Suprapubic skin (tissue), 4 donors: ENCODE results near the gene PDGFB.

Experiments
- CTCF ChIP-seq, 2 donors: fragments of 200-600 bp in 1 of 2; fragments of 450-650 bp in 1 of 2; sonication (generic) in 1 of 2; IDR thresholded peaks; one replicate each; pipeline ENCODE4 v1.5.1; 2016 to 2019; ENCODE audit warnings: antibody characterized with exemption in 2 of 2, mild to moderate bottlenecking in 1 of 2, moderate library complexity in 1 of 2
- EP300 ChIP-seq: sonication (generic); formaldehyde crosslinking; IDR thresholded peaks from one replicate; pipeline ENCODE4 v1.6.1; 2017; ENCODE audit warnings: antibody characterized with exemption
- POLR2A ChIP-seq, 2 donors: fragments of 450-650 bp; IDR thresholded peaks; one replicate each; pipeline ENCODE4 v1.6.1; 2017; ENCODE audit warnings: antibody characterized with exemption in 2 of 2, mild to moderate bottlenecking in 2 of 2, moderate library complexity in 2 of 2
- POLR2AphosphoS5 ChIP-seq, 3 donors: sonication (generic); formaldehyde crosslinking; IDR thresholded peaks; one replicate each; pipeline ENCODE4 v1.6.1; 2017; ENCODE audit warnings: antibody characterized with exemption in 3 of 3

DNA sequence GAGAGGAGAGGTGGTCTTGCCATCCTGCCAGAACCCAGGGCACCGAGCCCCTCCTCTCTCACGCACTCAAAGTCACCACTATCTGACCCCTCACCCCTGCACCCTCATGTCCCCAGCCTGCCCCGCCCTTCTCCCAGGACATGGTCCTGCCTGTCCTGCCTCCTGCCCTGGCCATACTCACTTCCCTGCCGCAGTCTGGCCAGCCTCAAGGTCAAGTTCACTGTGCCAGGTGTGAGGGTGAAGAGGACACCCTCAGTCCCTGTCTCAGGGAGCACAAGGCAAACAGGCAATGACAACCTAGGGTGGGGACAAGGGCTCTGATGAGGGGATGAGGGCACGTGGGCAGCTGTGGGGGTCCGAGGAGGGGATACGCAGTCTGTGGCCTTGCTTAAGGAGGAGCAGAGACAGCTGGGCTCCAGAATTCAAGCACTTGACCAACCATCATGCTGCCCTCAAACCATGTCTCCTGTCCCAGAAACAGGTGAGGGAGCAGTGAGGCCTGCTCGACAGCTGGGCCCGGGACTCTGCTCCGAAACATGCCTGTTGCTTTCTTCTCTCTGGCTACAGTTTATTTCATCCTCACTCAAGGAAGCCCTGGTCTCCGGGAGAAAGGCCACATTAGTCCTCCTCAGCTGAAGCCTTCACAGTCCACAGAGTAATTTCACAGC is 36.6 kb downstream of the PDGFB start:
- TF ChIP-seq CTCF (IDR thresholded peaks at IDR 0.05) (no peak), POLR2A (IDR thresholded peaks at IDR 0.05) (no peak), POLR2AphosphoS5 (IDR thresholded peaks at IDR 0.05) (no peak), EP300 (no peak)
